IMR-90 (cell line): ENCODE results near the gene FBXW7. TPM values are rescaled to one million over a fixed set of nuclear protein-coding genes. Genes with fewer than 3 reads are reported as not detected.

Experiments
- ATAC-seq: fragments of 200-7000 bp; cut with Tn5 transposase; 2 replicates; pipeline ENCODE4 v1.9.1; 2020; ENCODE audit warnings: low read depth, mild to moderate bottlenecking, moderate library complexity
- BruUV-seq: library from RNA; stranded (reverse); fragments of 400-500 nt; replicated peaks from 2 replicates; lab custom pipeline; 2021; lab: Mats Ljungman, UMichigan
- CTCF ChIA-PET: fragments of 300-600 bp; formaldehyde crosslinking; extraction: SDS; loops from one replicate; lab custom pipeline; 2021; ENCODE audit warnings: antibody characterized with exemption; lab: Yijun Ruan, JAX
- POLR2A ChIA-PET: fragments of 300-600 bp; sonication (Branson Sonifier 250); formaldehyde crosslinking; loops from one replicate; lab custom pipeline; 2022; ENCODE audit warnings: antibody characterized with exemption; ENCODE audit not compliant: unreplicated experiment; lab: Charles Lee
- DNase-seq: peaks from one replicate; pipeline ENCODE4 v3.0.0; 2013
- H2AFZ ChIP-seq: replicated peaks from 2 replicates; pipeline ENCODE3; 2013; ENCODE audit warnings: low read length, mild to moderate bottlenecking; ENCODE audit not compliant: poor library complexity
- H2AK5ac ChIP-seq: 2 replicates; pipeline ENCODE4 v1.6.1; 2013; ENCODE audit warnings: low read depth, low read length, inconsistent platforms
- H2AK9ac ChIP-seq: replicated peaks from 2 replicates; pipeline ENCODE3; 2013; ENCODE audit warnings: mild to moderate bottlenecking, low read depth, low read length, moderate library complexity; ENCODE audit not compliant: poor library complexity
- H2BK120ac ChIP-seq: 2 replicates; pipeline ENCODE4 v1.6.1; 2013; ENCODE audit warnings: low read depth, low read length, inconsistent platforms
- H2BK15ac ChIP-seq: 3 replicates; pipeline ENCODE4 v1.6.1; 2013; ENCODE audit warnings: low read depth, low read length, inconsistent platforms
- H2BK20ac ChIP-seq: 2 replicates; pipeline ENCODE4 v1.6.1; 2013; ENCODE audit warnings: low read depth, mild to moderate bottlenecking, inconsistent platforms, low read length, moderate library complexity
- H2BK5ac ChIP-seq: 2 replicates; pipeline ENCODE4 v1.6.1; 2013; ENCODE audit warnings: mild to moderate bottlenecking, low read depth, low read length, inconsistent platforms; ENCODE audit not compliant: poor library complexity, severe bottlenecking
- H3K14ac ChIP-seq: replicated peaks from 2 replicates; pipeline ENCODE4 v1.6.1; 2013; ENCODE audit warnings: low read depth, low read length, inconsistent platforms
- H3K18ac ChIP-seq: 2 replicates; pipeline ENCODE4 v1.6.1; 2013; ENCODE audit warnings: low read depth, low read length, control low read depth
- H3K23ac ChIP-seq: 2 replicates; pipeline ENCODE4 v1.6.1; 2013; ENCODE audit warnings: low read depth, low read length, inconsistent platforms
- H3K27ac ChIP-seq: 2 replicates; pipeline ENCODE4 v1.5.1; 2013; ENCODE audit warnings: mild to moderate bottlenecking, control low read depth, low read length; ENCODE audit not compliant: insufficient read depth
- H3K27me3 ChIP-seq: 2 replicates; pipeline ENCODE4 v1.6.1; 2013; ENCODE audit warnings: low read length; ENCODE audit not compliant: control insufficient read depth, insufficient read depth
- H3K36me3 ChIP-seq: 2 replicates; pipeline ENCODE4 v1.6.1; 2013; ENCODE audit warnings: low read length, mixed read lengths; ENCODE audit not compliant: control insufficient read depth, insufficient read depth
- H3K4ac ChIP-seq: 2 replicates; pipeline ENCODE4 v1.6.1; 2013; ENCODE audit warnings: low read depth, low read length, inconsistent platforms
- H3K4me1 ChIP-seq: 2 replicates; pipeline ENCODE4 v1.6.1; 2013; ENCODE audit warnings: low read length, mixed read lengths; ENCODE audit not compliant: control insufficient read depth, insufficient read depth
- H3K4me2 ChIP-seq: 2 replicates; pipeline ENCODE4 v1.6.1; 2013; ENCODE audit warnings: low read depth, mild to moderate bottlenecking, control low read depth, low read length, moderate library complexity
- H3K4me3 ChIP-seq: 2 replicates; pipeline ENCODE4 v1.5.1; 2013; ENCODE audit warnings: low read depth, mild to moderate bottlenecking, control low read depth, low read length, moderate library complexity; ENCODE audit not compliant: insufficient read depth
- H3K56ac ChIP-seq: 2 replicates; pipeline ENCODE4 v1.6.1; 2013; ENCODE audit warnings: low read length, inconsistent platforms; ENCODE audit not compliant: insufficient read depth; ENCODE audit errors: extremely low read depth
- H3K79me1 ChIP-seq, 2 experiments: 2 replicates each; pipeline ENCODE4 v1.6.1; 2013; ENCODE audit warnings: low read length in 2 of 2, inconsistent platforms in 1 of 2, low read depth in 1 of 2
- H3K9ac ChIP-seq: 2 replicates; pipeline ENCODE4 v1.6.1; 2013; ENCODE audit warnings: low read depth, low read length, control low read depth
- H3K9me1 ChIP-seq: 2 replicates; pipeline ENCODE4 v1.6.1; 2013; ENCODE audit warnings: low read length, inconsistent platforms; ENCODE audit not compliant: insufficient read depth
- H3K9me3 ChIP-seq: 2 replicates; pipeline ENCODE4 v1.6.1; 2013; ENCODE audit warnings: low read length; ENCODE audit not compliant: control insufficient read depth, insufficient read depth
- H4K20me1 ChIP-seq: 2 replicates; pipeline ENCODE4 v1.6.1; 2013; ENCODE audit warnings: low read length, inconsistent platforms; ENCODE audit not compliant: insufficient read depth
- H4K5ac ChIP-seq: 2 replicates; pipeline ENCODE4 v1.6.1; 2013; ENCODE audit warnings: mild to moderate bottlenecking, low read depth, low read length, control low read depth
- H4K8ac ChIP-seq, 2 experiments: 2 replicates each; pipeline ENCODE4 v1.6.1; 2013; ENCODE audit warnings: low read depth in 2 of 2, low read length in 2 of 2, control low read depth in 1 of 2, inconsistent platforms in 1 of 2
- H4K91ac ChIP-seq: 2 replicates; pipeline ENCODE4 v1.6.1; 2013; ENCODE audit warnings: low read depth, low read length, inconsistent platforms; ENCODE audit not compliant: insufficient read depth
- CTCF ChIP-seq: conservative IDR thresholded peaks from 2 replicates; pipeline ENCODE4 v1.5.1; 2012; ENCODE audit warnings: mild to moderate bottlenecking, low read depth, low read length, improper control_type of control experiment
- MAZ ChIP-seq: IDR thresholded peaks from 2 replicates; pipeline ENCODE4 v1.6.1; 2012; ENCODE audit warnings: low read depth, mild to moderate bottlenecking, low read length, improper control_type of control experiment, moderate library complexity, borderline replicate concordance
- WGBS, 2 experiments: methylation state at CpG; one replicate each; pipeline versions ENCODE4 v1.1.5 to v1.1.7; 2013; ENCODE audit warnings: missing lambda C conversion rate in 2 of 2; ENCODE audit not compliant: insufficient read length in 1 of 2; ENCODE audit errors: extremely low coverage in 2 of 2; 5-methylcytosine and 5-hydroxymethylcytosine counted together
- dilution Hi-C: fragments of 300-500 bp; cut with HindIII; formaldehyde crosslinking; loops from one replicate; pipeline ENCODE4 v1.14.3; 2018; ENCODE audit warnings: low sequenced_read_pairs; ENCODE audit not compliant: unreplicated experiment
- in situ Hi-C: fragments of 300-500 bp; cut with MboI; formaldehyde crosslinking; loops from 3 replicates; pipeline ENCODE4 v1.14.3; 2019; ENCODE audit warnings: low sequenced_read_pairs, inconsistent platforms, mixed read lengths
- intact Hi-C: fragments of 100-400 bp; cut with micrococcal nuclease; formaldehyde crosslinking; loops from 2 replicates; pipeline ENCODE4 v1.10.0; 2022
- polyA plus RNA-seq, 3 experiments: library from polyadenylated mRNA; depleted of rRNA; stranded (reverse); fragments of >200 nt; gene quantifications; 2 replicates each; pipeline ENCODE4 v1.2.3, GENCODE V29; 2012; ENCODE audit warnings: low replicate concordance in 1 of 3
- total RNA-seq: library from RNA; depleted of rRNA; stranded (reverse); fragments of >200 nt; gene quantifications from 2 replicates; pipeline ENCODE4 v1.2.3, GENCODE V29; 2012

FBXW7 gene
- total and polyA plus RNA-seq, 2 of the 4 experiments (the other 2 are of a cell fraction), result 7.2 to 27.4 TPM

GRCh38 chr4:152281822-152282221 is 254.1 kb downstream of the FBXW7 start:
- ATAC-seq (no peak), DNase-seq (no peak)
- TF ChIP-seq CTCF (no peak), MAZ (no peak)
- Histone ChIP-seq H3K4me2 (no peak overlapping the region), H3K27me3 (peaks cover 19% of the 10 kb centered on the region), H3K4ac (no peak overlapping the region), H2AK5ac (no peak overlapping the region), H3K79me1 (no peaks in the 10 kb centered on the region), H3K23ac (no peak overlapping the region), H2BK120ac (no peak overlapping the region), H3K9me3 (no peaks in the 10 kb centered on the region), H3K14ac (no peak overlapping the region), H3K4me3 (no peak overlapping the region), H3K4me1 (no peaks in the 10 kb centered on the region), H3K18ac (no peak overlapping the region), H2AFZ (no peak overlapping the region), H2AK9ac (no peak overlapping the region), H4K8ac (no peak overlapping the region), H3K27ac (no peak overlapping the region), H3K9ac (no peak overlapping the region), H3K9me1 (no peaks in the 10 kb centered on the region), H2BK20ac (no peak overlapping the region), H3K36me3 (no peaks in the 10 kb centered on the region), H4K91ac (no peak overlapping the region), H2BK15ac (no peak overlapping the region), H2BK5ac (no peak overlapping the region), H4K5ac (no peak overlapping the region), H4K20me1 (no peaks in the 10 kb centered on the region), H3K56ac (no peak overlapping the region)
- ChIA-PET POLR2A (no interaction called here), CTCF (no interaction called here)
- intact Hi-C loops, result no loop called here
- dilution Hi-C loops, result no loop called here
- 70% methylated on average over 4 of the region's 6 CpGs; no CpG with 5 or more reads in 1 of the 2 experiments for WGBS, 2 experiments
- in situ Hi-C loops, result no loop called here
- BruUV-seq, result no TSS peak
